HepG2 (cell line): ENCODE results near the gene RIPK3. TPM values are rescaled to one million over a fixed set of nuclear protein-coding genes. Genes with fewer than 3 reads are reported as not detected.

Source experiments
- AFF4 ChIP-seq: sonication (generic); formaldehyde crosslinking; IDR thresholded peaks from 2 replicates; pipeline ENCODE4 v1.4.0; 2020; ENCODE audit warnings: missing genetic modification reagents
- CEBPB ChIP-seq: IDR thresholded peaks from 2 replicates; pipeline ENCODE4 v1.6.1; 2011; ENCODE audit warnings: low read depth, low read length, improper control_type of control experiment, borderline replicate concordance
- EP300 ChIP-seq, 3 experiments: sonication (generic) in 1 of 3; formaldehyde crosslinking in 1 of 3; IDR thresholded peaks; 2 replicates each; pipeline versions ENCODE4 v1.5.1 to v1.6.1; 2011 to 2020; ENCODE audit warnings: low read depth in 2 of 3, low read length in 2 of 3, borderline replicate concordance in 1 of 3, improper control_type of control experiment in 1 of 3, mild to moderate bottlenecking in 1 of 3, missing genetic modification reagents in 1 of 3, moderate library complexity in 1 of 3
- FOSL2 ChIP-seq: sonication (generic); formaldehyde crosslinking; IDR thresholded peaks from 2 replicates; pipeline ENCODE4 v1.4.0; 2020; ENCODE audit warnings: missing genetic modification reagents
- HIC2 ChIP-seq: sonication (generic); formaldehyde crosslinking; IDR thresholded peaks from 2 replicates; pipeline ENCODE4 v1.9.0; 2022; ENCODE audit warnings: low read depth, missing genetic modification reagents
- HMG20A ChIP-seq: IDR thresholded peaks from 2 replicates; pipeline ENCODE4 v1.6.1; 2016; ENCODE audit warnings: borderline replicate concordance
- HNF4A ChIP-seq: sonication (generic); formaldehyde crosslinking; IDR thresholded peaks from 2 replicates; pipeline ENCODE4 v1.4.0; 2020; ENCODE audit warnings: missing genetic modification reagents
- HNRNPK ChIP-seq: fragments of 200-400 bp; formaldehyde crosslinking; IDR thresholded peaks from 2 replicates; pipeline ENCODE4 v1.6.1; 2018; ENCODE audit warnings: low read length, low read depth, moderate library complexity, mild to moderate bottlenecking; ENCODE audit not compliant: poor library complexity, severe bottlenecking
- NAIF1 ChIP-seq: sonication (generic); formaldehyde crosslinking; IDR thresholded peaks from 2 replicates; pipeline ENCODE4 v1.5.0; 2020; ENCODE audit warnings: mild to moderate bottlenecking, missing genetic modification reagents, borderline replicate concordance
- TFE3 ChIP-seq: IDR thresholded peaks from 2 replicates; pipeline ENCODE4 v1.6.1; 2016
- ZNF382 ChIP-seq: sonication (generic); formaldehyde crosslinking; IDR thresholded peaks from 2 replicates; pipeline ENCODE4 v1.5.0; 2020; ENCODE audit warnings: missing genetic modification reagents, mild to moderate bottlenecking, borderline replicate concordance
- ZNF644 ChIP-seq: IDR thresholded peaks from 2 replicates; pipeline ENCODE4 v1.6.1; 2016; ENCODE audit warnings: low read depth
- polyA plus RNA-seq, 8 experiments: library from polyadenylated mRNA; depleted of rRNA in 3 of 8; stranded (reverse) in 7 of 8; unstranded in 1 of 8; fragments of >200 nt; fragmentation: Illumina TruSeq in 4 of 8; extraction: Trizol in 4 of 8; gene quantifications; 2 replicates each; pipeline versions ENCODE4 v1.2.1 to v1.2.3, GENCODE V29; 2011 to 2016; ENCODE audit warnings: low read depth in 4 of 8, missing spikeins in 1 of 8, mixed read lengths in 1 of 8; ENCODE audit not compliant: insufficient read depth in 1 of 8
- total RNA-seq, 5 experiments: library from RNA; depleted of rRNA; stranded (reverse); fragments of >200 nt; fragmentation: Illumina TruSeq; extraction: Trizol; gene quantifications; 2 replicates each; pipeline ENCODE4 v1.2.3, GENCODE V29; 2016; ENCODE audit warnings: low read depth in 1 of 5

The RIPK3 gene
- total and polyA plus RNA-seq, 2 of the 13 experiments (the other 11 are each of a cell fraction or from before 2014, with no cell fraction given), result not detected

GRCh38 chr14:24353559-24354481, 14.0 kb upstream of the RIPK3 start (continued):
- TF ChIP-seq AFF4 (CRISPR knock-in tag) (no peak), EP300 (IDR thresholded peaks at IDR 0.05; ENCODE audit: low read depth in 2 of 2, low read length in 2 of 2) (peak in 1 of 2 experiments; percentile 18; a peak in 1 of 4 replicates), EP300 (CRISPR knock-in tag; IDR thresholded peaks at IDR 0.05; ENCODE audit: borderline replicate concordance) (no peak), TFE3 (CRISPR knock-in tag) (peak; percentile 67; the same call in 1 of the 2 replicates), FOSL2 (CRISPR knock-in tag) (peak; percentile 83), NAIF1 (CRISPR knock-in tag) (0 out of 2 replicates have a peak, but pooled peaks have one; percentile 43), HMG20A (CRISPR knock-in tag) (peak; percentile 48), HIC2 (CRISPR knock-in tag) (peak; percentile 84; the same call in 1 of the 2 replicates), CEBPB (peak; percentile 58; the same call in 1 of the 2 replicates), HNF4A (CRISPR knock-in tag) (peak; percentile 65), HNRNPK (peak; percentile 93), ZNF382 (CRISPR knock-in tag) (0 out of 2 replicates have a peak, but pooled peaks have one; percentile 33), ZNF644 (CRISPR knock-in tag) (0 out of 2 replicates have a peak, but pooled peaks have one; percentile 72)
